Left renal cortex interstitium (tissue), 4 donors: ENCODE data around the gene SYTL5. TPM values are rescaled to one million over a fixed set of nuclear protein-coding genes. Genes with fewer than 3 reads are reported as not detected.

Source experiments
- DNase-seq, 4 donors: peaks; one replicate each; pipeline ENCODE4 v3.0.0-alpha.2; 2013; ENCODE audit warnings: low read depth in 4 of 4, low spot score in 2 of 4, missing footprints in 1 of 4
- polyA plus RNA-seq, 4 donors: library from polyadenylated mRNA; unstranded; fragments of 120-200 nt; gene quantifications; one replicate each; pipeline ENCODE4 v1.2.1, GENCODE V29; 2013; ENCODE audit not compliant: insufficient read length in 4 of 4

The SYTL5 gene
- polyA plus RNA-seq, 4 donors, result 2.0 to 3.7 (median 3.0) TPM

DNA sequence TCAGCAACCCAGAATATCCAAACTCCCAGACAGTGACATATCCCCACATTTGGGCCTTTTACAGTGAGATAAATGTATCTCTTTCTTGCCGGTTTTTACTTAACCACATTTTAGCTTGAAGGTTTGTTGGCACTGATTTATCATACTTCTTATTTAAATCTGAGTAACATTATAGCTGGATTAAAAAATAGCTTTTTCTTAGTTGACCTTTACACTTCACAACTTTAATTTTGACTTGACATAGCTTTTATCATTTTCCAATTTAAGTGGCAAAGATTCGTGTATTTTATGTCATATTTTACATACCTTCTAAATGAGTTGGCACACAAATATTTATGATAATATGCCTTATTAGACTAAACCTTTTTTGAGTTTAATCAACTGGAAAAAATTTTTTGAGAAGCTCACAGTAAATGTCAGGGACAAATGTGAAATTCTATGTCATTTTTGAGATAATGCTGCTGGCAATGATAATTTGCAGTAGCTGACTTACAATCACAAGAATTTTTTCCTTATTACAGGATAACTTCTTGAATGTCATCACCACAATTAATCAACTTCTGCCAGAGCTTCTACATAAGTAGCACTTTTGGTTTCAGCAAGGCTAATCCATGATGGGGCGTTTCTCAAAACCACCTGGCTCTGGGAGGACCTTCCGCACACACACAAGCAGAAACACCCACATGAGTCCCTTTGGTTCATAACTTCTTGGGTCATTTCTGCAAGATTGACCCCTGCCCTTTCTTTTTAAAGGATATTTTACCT is 80.3 kb downstream of the SYTL5 start:
- DNase-seq, result no peak

DNA sequence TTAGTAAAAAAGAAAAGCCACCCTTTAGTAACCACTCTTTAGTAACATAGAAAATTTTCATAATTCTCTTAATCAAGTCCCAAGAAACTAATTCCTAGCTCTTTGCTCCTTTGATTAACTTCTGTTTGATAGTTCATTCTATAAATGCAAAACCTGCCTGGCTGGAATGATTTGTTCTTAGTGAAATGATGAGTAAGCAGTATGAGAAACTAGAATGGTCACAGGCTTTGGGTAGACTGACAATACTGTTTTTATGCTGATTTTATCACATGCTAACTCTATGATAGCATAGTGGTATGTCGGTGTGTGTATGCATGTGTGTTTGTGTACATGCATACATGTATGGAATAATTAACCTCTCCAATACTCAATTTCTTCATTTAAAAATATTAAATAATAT is 81.2 kb downstream of the SYTL5 start:
- no peak for DNase-seq

DNA sequence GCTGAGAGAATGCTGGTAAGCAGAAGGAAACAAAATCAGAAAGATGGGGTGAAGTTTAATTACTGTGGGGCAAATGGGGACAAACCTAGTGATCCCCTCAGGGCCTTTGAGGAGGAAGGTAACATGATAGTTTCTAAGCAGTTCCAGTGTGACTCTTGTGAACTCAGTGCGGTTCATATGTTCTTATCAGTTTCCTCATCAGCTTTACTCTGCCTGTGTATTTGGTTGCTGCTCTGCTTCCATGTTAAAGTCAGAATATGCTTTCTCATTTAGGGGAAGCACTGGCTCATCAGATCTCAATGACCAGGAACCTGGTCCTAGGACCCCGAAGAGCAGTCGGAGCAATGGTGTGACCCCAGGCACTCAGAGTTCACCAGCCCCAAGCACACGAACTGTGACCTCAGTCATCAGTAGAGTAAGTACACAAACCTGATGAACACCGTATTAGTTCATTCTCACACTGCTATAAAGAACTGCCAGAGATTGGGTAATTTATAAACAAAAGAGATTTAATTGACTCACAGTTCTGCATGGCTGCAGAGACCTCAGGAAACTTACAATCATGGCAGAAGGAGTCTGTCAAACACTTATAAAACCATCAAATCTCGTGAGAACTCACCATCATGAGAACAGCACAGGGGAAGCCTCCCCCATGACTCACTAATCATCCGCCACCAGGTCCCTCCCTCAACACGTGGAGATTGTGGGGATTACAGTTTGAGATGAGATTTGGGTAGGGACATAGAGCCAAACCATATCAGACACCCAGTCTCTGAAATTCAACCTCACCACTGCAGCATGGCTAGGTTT is 83.0 kb downstream of the SYTL5 start:
- no peak for DNase-seq

DNA sequence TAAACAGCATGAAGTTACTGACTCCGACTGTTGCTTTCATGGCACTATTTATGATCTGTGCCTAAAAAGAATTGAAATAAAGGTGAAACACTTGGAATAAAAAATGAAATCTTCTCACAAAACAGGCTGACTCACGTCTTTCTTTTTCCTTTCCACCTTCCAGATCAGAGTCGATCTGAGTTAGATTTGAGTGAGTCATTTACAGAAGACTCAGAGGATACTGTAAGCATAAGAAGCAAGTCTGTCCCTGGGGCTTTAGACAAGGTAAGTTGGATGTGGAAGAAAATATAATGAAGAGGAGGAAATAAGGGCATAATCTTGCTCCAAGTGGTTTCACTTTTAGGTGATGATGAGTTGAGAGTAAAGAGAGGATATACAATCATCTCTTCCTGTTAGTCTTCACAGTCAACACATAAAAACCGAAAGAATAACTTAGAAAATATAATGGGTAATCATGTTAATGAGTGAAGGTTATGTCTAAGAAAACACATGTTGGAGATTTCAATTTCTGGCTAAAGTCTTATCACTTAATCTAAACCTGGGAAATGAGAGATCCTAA is 89.7 kb downstream of the SYTL5 start:
- DNase-seq, result no peak

DNA sequence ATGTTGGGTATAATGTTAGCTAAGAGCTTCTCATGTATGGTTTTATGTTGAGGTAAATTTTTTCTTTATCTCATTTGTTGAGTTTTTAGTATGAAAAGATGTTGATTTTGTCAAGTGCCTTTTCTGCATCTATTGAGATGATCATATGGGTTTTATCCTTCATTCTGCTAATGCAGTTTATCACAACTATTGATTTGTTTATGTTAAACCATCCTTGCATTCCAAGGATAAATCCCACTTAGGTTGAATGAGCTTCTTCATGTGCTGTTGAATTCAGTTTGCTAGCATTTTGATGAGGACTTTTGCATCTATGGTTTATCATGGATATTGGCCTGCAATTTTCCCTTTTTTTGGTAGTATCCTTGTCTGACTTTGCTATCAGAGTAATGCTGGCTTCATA is 93.3 kb downstream of the SYTL5 start:
- DNase-seq, result no peak

DNA sequence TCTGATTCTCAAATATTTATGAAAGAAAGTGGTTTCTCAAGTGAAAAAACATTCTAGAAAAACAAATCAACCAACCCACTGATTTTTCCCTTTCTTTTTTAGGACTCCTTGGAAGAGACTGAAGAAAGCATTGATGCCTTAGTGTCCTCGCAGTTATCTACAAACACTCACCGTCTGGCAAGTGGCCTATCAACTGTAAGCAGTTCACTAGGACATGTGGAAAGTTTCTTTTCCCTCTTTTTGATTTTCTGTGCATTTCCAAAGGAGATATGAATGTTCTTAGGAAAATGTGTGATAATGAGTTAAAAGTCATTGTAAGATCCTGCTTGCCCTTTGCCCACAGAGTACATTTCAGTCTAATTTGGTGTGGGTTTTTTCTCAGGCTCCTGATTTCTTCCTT is 95.9 kb downstream of the SYTL5 start:
- no peak for DNase-seq

DNA sequence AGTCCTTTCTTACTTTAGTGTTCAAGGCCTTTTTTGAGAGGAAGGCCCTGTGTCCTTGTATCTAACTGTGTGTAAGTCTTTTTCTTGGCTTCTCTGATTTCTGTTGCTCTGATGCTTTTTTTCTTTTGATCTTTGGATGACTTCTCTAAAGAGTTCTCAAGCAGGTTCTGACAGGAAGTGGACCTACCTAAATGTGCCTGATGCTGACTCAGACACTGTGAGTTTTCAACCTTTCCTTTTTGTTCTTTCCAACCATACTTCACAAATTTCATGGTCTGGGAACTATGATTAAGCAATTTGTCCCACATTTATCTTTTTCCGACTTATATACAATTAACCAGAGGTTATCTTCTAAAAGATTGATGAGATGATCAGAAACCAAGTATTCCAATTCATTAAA is 96.5 kb downstream of the SYTL5 start:
- no peak for DNase-seq

DNA sequence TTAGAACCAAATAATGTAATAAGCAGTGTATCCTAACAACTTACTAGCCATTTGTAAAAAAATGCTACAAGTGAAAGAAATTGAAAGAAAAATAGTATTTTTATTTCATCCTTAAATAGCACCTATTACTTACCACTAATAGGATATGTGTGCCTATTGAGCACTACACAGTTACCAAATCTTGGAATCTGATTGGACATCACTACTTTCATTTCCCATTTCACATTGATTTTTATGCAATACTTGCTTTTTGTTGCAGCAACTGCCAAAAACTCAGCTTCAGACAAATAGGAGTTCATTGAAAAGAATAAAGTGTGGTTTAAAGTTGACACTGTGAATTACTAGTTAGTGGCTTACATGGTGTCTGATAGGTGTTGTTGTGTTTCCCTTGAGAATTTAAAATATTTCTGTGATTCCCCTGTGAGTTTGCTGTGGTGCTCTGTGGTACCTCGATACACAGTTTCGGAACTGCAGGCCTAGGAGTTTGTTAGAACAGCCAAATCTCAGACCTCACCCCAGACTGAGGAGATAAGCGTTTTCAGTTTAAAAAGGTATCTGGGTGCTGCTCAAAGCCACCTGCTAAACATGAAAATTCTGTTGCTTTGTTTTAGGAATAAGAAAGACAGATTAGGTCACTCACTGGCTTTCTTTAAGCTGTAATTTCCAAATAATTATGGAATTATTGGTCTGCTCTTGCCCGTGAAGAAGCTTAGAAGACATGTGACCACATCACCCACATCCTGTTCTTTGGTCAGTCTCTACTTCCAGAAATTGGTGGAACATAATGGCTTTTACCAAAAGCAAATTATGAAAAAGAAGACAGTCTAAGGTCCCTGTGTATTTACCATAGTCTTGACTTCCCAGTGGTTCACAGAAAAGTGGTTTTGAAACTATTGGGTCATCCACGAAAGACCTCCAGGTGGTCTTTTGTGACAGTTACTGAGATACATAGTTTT is 97.8 kb downstream of the SYTL5 start:
- DNase-seq, result no peak

DNA sequence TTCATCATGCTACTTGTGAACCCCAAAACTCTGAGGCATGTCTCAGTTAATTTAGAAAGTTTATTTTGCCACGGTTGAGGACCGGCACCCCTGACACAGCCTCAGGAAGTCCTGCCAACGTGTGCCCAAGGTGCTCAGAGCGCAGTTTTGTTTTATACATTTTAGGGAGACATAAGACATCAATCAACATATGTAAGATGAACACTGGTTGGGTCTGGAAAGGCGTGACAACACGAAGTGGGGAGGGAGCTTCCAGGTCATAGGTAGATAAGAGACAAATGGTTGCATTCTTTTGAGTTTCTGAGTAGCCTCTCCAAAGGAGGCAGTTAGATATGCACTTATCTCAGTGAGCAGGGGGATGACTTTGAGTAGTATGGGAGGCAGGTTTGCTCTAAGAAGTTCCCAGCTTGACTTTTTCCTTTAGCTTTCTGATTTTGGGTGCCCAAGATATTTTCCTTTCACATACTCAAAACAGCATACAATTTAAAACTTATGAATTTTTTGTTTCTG is 98.9 kb downstream of the SYTL5 start:
- DNase-seq, result no peak

DNA sequence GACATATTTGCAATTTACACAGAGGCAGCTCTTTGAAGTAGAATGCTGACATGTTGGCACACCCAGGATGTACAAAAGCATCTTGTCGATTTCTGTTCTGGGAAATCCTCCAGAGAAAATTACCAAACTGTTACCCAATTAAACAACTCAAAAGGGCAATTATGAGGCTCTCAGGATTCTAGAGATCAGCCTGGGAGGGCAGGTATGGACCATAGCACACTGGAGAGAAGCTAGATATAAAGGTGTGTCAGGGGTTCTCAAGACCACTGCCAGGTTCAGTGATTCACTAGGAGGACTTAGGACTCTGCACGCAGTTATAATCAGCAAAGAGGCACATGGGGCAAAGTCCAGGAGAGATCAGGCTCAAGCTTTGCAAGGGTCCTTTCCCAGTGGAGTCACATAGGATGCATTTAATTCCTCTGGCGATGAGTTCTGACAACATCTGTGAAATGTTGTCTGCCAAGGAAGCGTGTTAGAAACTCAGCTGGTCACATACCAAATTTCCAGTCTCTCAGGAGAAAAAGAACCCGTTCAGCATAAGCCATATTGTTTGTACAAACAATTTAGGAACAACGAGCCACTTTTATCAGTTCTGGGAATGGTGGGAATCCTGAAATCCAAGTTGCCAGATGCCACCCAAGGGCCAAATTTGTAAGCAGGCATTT is 100.8 kb downstream of the SYTL5 start:
- no peak for DNase-seq

DNA sequence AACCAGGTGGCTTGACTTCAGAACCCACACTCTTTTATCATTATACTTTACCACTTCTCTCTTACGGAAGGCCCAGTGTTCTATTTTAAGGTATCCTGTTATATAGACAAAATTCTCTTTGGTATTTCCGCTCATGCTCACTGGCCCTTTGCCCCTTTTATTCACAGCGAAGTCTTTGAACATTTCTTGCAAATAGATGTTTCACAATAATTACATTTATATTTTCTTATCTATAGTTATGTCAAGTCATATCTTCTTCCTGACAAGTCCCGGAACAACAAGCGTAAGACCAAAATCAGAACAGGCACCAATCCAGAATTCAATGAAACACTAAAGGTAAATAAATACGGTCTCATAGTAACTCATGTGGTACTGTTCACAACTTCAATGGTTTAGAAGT is 102.0 kb downstream of the SYTL5 start:
- no peak for DNase-seq

DNA sequence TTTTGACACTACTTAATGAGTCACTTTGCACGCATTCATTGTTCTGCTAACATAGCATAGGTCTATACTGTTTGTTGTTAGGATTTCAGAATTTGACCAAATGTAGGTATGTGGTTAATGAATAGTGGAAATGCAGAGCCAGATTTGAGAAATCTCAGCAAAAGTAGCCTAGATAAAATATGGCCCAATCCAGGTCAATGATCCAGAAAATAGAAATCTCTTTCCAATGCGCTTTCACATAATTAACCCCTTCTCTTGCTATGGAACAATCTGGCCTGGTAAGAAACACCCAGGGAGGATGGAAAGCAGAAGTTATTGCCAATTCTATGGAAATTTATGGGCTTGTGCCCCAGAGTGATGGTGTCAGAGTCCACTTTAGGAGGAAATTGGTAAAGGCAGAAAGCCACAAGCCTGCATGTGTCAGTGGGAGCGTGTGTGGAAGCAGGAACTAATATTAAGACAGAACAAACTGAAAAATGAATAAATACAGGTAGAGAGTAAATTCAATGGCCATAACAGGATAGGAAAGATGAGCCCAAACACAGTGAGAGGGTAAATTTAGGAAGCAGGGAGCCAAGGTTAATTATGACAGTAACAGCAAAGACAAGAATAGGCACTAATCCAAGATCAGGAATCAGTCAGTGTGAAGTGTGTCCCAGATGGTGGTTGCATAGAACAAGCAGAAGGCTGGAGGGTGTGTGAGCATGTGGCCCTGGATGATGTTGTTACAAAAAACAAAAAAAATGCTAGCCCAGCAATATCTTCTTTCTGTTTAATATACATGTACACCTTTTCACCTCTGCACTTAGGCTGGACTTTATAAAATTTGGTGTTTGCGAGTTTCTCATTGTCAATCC is 102.9 kb downstream of the SYTL5 start:
- DNase-seq, result no peak

DNA sequence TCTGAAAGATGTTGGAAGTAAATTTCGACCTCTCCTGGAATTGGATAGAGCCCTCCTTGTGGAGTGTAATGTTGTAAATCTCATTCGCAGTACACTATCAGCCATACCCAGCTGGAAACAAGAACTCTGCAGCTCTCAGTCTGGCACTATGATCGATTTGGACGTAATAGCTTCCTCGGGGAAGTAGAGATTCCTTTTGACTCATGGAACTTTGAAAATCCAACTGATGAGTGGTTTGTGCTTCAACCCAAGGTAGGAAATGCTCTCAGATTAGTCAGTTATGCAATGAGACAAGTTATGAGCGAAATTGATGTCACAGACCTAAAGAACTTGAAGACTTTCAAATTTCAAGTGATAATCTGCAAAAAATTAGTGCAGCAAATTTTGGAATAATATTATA is 103.9 kb downstream of the SYTL5 start:
- no peak for DNase-seq

DNA sequence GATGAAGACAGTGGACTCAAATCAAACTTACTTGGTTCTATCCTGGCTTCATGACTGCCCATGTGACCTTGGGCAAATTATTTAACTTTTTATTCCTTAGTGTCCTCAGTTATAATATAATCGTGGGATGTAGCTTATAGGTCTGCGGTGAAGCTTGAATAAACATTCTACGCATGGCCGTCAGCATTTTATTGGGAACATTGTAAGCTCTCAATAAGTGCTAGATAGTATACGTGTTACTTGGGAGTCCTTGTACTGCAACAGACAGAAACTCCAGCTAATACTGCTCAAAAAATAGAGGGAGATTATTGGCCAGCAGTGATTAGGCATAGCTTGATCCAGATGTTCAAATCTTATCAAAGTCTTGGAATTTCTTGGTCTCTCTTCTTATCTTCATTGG is 104.8 kb downstream of the SYTL5 start:
- DNase-seq, result no peak

DNA sequence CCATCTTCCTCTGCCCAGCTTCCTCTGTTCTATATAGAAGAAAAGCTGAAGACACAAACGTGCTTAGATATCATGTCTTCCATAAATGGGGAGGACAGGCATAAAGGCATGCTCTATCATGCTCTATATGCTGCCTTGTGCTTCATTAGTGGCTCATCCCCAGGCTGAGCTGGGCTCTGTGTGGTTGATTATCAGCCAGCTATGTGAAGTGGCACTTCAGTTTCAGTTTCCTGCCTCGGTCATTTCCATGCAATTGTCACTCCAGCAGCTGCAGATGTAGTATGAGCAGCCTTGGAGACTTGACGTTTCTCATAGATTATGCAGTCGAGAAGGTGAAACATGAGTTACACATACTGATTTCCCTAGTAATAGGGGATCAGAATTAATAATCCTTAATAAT is 106.2 kb downstream of the SYTL5 start:
- no peak for DNase-seq

DNA sequence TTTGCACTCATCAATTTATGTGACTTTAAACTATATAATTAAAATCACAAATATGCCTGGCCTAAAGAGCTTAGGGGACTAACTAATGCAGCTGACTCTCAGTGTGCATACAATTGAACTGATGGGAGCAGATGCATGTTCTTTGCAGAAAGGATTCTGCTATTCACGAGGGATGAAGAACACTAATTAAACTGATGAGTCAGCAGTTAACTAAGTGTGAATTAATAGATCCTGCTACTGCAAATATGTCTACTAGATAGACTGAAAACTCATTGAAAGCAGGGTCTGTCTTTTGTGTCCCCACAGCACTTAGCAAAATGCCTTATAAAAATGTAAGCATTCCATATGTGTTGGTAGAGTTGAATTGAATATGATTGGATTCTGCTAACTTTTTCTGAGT is 110.4 kb downstream of the SYTL5 start:
- DNase-seq, result no peak

DNA sequence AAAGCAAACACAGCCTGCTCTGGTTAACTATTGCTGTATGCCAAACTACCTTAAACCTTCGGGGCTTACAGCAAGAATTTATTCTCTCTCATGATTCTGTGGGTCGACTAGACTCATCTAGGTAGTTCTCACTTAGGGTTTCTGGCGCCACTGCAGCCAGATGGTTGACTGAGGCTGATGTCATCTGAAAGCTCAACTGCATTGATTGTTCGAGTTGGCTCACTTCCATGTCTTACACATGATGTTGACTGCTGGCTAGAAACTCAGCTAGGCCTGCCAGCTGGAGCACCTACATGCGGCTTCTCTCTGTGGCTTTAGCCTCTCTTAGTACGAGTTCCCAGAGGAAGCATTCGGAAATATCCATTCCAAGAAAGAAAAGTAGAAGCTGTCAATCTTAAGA is 111.1 kb downstream of the SYTL5 start:
- DNase-seq, result no peak

DNA sequence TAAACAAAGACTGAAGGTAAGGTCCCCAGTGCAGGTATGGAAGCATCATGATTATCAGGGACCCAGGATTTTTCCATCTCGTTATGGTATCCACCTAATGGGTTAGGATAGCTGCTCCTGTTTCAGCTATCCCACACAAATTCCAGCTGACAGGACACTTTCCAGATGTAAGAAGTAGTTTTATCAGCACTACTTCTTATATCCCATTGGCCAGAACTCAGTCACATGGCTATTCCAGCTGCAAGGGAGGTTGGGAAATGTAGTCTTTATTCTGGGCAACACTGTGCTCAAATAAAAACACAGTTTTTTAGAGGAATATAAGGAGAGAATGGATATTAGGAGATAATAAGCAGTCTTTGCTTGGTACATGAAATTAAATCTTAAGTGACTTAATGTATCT is 117.6 kb downstream of the SYTL5 start:
- DNase-seq, result no peak

DNA sequence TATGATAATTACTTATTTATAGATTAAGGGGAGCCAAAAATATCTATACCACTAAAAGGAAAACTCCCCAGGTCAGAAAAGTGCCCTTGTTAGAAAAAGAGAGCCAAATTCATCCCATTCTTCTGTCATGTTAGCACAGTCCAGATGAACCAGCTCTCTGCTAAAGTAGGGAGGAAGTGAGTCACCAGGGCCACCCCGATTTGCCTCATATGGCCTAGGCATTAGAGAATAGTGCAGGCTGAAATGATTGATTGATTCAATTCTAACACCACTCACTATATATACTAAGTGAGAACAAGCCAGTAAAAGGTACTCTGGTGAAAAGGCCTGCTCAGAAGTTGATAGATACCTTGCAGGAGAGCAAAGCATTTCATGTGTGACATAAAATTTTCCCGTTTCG is 119.8 kb downstream of the SYTL5 start:
- no peak for DNase-seq
